GM12891 (cell line): ENCODE measurements around the gene CCNDBP1.

Source experiments
- POLR2A ChIP-seq: IDR thresholded peaks from 2 replicates; pipeline ENCODE4 v1.6.1; 2011; ENCODE audit warnings: low read depth, low read length, control low read depth
- POLR2AphosphoS5 ChIP-seq: IDR thresholded peaks from 2 replicates; pipeline ENCODE4 v1.6.1; 2011; ENCODE audit warnings: low read depth, low read length, control low read depth
- POU2F2 ChIP-seq: IDR thresholded peaks from 2 replicates; pipeline ENCODE4 v1.6.1; 2011; ENCODE audit warnings: low read depth, mild to moderate bottlenecking, control low read depth, low read length, moderate library complexity
- SPI1 ChIP-seq: IDR thresholded peaks from 2 replicates; pipeline ENCODE4 v1.6.1; 2011; ENCODE audit warnings: low read depth, low read length, control low read depth
- TAF1 ChIP-seq: IDR thresholded peaks from 2 replicates; pipeline ENCODE4 v1.6.1; 2011; ENCODE audit warnings: low read depth, low read length, control low read depth

GRCh38 chr15:43212299-43212698 lies 27.1 kb downstream of the CCNDBP1 start:
- TF ChIP-seq TAF1 = no peak
- TF ChIP-seq POLR2A = no peak
- no peak for TF ChIP-seq POLR2AphosphoS5
- TF ChIP-seq SPI1 = no peak
- no peak for TF ChIP-seq POU2F2
